EH (cell line): Measurements from ENCODE around the gene DNMT3A.
"Not testable (repeated sequence)": the region's sequence is repeated elsewhere in the genome, so short reads cannot be mapped to it uniquely, and the experiment has no call there.

ENCODE experiments used
- DNase-seq: peaks from one replicate; pipeline ENCODE4 v3.0.0-alpha.2; 2015; ENCODE audit warnings: low read depth

Gene DNMT3A

GRCh38 chr2:25283921-25284320 is 57.8 kb downstream of the DNMT3A start:
- no peak for DNase-seq

DNA sequence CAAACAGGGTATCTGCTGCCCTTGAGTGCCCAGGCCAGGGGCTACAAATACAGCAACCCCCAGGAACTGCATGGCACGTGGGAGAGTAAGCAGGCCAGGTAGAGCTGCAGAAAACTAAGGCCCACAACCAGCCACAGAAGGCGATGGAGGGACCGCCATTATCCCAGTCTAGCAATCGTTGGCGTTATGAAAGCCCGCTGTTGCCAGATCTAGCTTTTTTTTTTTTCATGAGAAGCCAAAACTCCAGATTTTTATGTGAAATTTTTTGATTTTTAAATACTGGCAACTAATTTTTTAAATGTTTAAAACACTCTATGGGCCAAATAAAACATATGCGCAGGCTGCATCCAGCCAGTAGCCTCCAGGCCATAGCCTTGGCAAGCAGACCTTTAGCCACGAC is 59.8 kb downstream of the DNMT3A start:
- no peak for DNase-seq

DNA sequence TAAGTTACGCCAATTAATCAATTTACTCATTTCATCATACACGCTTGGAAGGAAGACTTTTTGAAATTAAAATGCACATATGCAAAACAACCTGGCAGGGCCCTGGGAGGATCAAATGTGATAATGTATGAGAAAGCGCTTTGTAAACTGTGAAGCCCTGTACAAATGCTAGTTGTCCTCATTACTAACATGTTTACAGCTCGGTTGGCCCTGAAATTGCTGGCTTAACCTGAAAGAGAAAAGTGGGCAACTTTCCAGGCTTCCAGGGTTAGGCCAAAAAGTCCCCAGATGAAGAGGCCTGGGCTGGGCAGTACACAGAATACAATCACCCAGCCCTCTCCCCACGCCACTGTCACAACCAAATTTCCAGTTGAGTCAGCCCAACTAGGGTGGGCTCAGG is 60.2 kb downstream of the DNMT3A start:
- no peak for DNase-seq

- no peak for DNase-seq
Measured at GRCh38 chr2:25280051-25280687, 61.6 kb downstream of the DNMT3A start.

DNA sequence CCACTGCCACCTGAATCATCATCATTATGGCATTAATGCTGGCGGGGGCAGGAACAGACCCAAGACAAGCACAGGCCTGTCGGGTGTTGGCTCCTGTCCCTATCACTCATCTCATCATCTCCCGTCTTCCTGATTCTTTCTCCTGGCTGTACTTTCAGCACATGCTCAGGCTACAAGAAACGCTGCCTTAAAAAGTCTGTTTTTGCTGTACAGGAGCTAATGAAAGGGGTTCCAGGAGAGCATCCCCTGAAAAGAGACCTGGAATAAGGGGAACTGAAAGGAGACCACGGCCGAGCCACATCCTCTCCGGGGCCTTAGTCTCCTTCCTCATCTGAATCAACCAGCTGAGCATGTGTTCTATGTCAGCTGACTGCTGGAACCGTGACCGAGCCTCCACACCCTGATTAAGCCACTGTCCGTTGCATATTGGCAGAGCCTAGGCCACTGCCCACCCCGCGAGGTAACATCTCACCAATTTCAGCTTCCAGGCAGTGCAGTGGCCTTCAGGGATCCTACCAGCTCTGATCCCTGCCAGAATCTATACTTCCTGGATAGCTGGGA is 62.6 kb downstream of the DNMT3A start:
- no peak for DNase-seq

DNA sequence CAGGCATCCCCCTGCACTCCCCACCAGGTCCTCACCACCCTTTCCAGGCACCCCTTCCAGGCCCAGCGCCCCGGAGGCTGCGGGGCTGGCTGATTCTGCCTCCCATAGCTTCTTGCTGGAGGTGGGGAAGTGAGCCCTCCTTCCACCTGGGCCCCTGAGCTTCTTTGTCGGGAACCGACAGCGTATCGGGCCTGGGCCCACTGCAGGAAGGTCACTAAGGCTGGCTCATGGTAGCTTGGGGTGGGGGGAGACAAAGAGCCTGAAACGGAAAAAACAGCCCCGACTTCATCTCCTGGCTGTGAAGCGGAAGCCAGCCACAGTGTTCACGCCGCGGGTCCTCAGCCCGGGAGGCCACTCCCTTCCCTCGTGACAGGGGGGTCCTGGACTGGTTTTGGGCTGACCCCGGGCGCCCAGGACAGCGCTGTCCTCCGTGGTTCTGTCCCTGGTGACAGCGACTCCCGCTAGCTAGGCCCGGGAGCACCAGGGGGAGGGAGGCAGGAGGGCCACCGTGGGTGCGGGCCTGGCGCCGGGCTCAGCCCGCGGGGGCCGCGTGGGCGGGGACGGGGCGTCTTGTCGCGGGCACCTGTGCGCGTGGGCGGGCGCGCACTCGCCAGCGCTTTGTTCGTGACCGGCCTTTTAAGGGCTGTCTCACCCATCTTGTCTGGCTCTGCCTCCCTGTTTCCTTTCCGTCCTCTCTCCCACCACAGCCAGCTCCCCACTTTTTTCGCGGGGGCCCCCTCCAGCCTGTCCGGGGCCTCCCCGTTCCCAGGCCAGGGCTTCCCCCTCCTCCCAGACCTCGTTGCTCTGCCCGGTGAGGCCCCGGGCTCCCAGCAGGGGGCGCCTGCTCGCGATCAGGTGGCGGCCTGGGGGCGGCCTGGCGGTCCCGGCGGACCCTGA is 64.9 kb downstream of the DNMT3A start:
- peak; percentile 27 for DNase-seq

DNA sequence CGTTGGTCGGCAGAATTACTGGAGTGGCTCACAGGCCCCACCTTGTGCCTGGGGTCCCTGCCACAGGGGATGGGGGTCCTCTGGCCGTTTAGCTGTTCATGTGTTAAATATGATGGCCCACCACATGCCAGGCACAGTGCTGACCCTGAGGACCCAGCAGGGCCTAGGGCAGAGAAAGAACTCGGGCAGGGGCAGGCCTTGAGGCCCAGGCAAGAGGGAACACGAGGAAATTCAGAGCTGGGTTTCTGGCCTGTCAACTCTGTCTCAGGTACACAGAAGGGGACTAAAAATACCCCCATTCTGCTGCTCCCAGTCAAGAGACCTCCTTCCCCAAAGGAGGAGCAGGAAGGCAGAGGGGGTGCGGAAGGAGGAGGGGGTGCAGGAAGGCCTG is 66.2 kb downstream of the DNMT3A start:
- DNase-seq, result no peak

GRCh38 chr2:25274868-25275574 is 66.7 kb downstream of the DNMT3A start:
- peak; percentile 22 for DNase-seq

DNA sequence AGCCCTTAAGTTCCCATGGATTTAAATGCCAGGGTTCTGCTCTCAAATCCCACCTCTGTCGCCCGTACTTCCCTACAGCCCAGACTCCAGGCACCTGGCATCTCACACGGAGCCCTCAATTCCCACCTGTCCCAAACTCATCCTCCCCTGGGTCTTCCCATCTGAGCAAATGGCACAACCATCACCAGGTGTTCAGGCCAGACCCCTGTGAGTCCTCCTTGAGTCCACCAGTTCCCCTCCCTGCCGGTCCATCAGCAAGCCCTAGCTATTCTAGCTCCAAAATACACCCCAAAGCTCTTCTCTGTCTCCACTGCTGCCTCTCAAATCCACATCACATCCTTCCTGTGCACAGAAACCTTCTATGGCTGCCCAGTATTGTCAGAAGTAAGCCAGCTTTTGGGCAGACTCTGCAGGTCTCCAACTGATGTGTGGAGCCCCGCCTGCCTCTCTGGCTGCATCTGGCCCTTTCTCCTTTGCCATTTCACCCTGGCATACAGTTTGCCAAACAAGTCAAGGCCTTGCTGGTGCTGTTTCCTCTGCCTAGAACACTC is 67.7 kb downstream of the DNMT3A start:
- DNase-seq, result no peak

GRCh38 chr2:25272705-25273104 is 69.0 kb downstream of the DNMT3A start:
- not testable (repeated sequence) for DNase-seq

DNA sequence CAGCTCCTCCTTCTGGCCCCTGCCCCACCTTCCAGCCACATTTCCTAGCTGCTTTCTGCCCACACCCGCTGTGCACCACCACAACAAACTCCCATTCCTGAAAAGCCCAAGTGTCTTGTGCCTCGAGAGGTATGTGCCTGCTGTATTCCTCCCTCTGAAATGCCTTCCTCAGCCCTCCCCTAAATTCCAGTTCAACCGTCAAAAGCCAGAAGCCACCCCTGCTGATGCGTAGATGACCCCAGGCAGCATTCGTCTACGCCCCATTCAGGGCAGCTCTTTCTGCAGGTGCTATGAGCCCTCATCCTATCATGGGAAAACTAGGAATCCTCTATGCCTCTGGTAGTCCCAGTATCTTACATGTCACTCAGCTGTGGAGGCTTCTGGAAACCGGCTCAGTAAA is 71.7 kb downstream of the DNMT3A start:
- DNase-seq, result no peak

DNA sequence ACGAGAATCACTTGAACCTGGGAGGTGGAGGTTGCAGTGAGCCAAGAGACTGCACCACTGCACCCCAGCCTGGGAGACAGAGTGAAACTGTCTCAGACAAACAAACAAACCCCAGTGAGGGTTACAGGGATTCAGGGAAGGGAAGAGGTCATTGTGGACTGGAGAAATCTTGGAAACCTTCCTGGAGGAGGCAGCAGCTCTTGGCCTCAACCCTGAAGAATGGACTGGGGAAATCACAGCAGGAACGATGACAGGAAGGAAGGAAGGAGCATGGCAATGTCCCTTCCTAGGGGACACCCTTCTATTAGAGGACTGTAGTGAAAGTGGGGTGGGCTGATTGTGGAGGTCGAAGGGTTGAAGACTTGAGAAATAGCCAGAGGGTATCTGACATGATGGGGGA is 72.5 kb downstream of the DNMT3A start:
- no peak for DNase-seq

DNA sequence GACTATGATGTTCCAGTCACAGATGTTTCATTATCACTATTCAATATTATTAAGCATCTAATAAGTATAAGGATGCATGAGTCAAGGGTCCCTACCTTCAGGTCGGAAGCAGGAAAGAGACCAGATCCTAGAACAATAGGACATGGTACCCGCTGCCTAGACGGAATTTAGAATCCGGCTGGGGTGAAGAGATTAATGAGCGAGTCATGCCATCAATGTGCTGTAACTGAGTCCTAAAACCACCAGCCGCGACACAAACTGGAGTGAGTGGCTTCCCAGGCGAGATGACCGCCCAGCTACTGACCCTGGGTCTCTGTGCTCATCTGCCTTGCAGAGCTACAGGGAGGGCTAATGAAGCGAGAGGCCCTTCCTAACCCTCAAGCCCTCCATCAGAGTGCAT is 73.6 kb downstream of the DNMT3A start:
- DNase-seq, result no peak

GRCh38 chr2:25266399-25266798 is 75.3 kb downstream of the DNMT3A start:
- no peak for DNase-seq

DNA sequence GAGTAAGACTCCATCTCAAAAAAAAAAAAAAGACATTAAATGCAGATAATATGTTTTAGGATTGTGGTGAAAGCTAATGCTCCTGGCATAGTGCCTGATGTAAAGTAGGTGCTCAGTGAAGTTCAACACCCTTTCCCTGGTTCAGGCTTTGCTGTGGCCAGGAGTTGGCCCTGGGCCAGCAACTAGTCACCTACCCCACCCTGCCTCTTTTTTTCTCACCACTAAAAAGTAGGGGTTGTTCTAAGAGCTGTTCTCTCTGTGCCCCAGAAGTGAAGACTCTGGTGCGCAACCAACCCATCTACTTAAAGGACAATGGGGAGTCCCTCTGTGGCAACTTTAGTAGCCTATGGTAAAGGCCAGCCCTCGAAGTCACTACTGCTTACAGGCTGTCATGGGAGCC is 75.9 kb downstream of the DNMT3A start:
- no peak for DNase-seq

GRCh38 chr2:25265001-25265400 is 76.7 kb downstream of the DNMT3A start:
- DNase-seq, result no peak

GRCh38 chr2:25262288-25262687 is 79.4 kb downstream of the DNMT3A start:
- no peak for DNase-seq

GRCh38 chr2:25259737-25260124 is 82.0 kb downstream of the DNMT3A start:
- no peak for DNase-seq

- no peak for DNase-seq
Measured at GRCh38 chr2:25258847-25259736, 82.6 kb downstream of the DNMT3A start.

DNA sequence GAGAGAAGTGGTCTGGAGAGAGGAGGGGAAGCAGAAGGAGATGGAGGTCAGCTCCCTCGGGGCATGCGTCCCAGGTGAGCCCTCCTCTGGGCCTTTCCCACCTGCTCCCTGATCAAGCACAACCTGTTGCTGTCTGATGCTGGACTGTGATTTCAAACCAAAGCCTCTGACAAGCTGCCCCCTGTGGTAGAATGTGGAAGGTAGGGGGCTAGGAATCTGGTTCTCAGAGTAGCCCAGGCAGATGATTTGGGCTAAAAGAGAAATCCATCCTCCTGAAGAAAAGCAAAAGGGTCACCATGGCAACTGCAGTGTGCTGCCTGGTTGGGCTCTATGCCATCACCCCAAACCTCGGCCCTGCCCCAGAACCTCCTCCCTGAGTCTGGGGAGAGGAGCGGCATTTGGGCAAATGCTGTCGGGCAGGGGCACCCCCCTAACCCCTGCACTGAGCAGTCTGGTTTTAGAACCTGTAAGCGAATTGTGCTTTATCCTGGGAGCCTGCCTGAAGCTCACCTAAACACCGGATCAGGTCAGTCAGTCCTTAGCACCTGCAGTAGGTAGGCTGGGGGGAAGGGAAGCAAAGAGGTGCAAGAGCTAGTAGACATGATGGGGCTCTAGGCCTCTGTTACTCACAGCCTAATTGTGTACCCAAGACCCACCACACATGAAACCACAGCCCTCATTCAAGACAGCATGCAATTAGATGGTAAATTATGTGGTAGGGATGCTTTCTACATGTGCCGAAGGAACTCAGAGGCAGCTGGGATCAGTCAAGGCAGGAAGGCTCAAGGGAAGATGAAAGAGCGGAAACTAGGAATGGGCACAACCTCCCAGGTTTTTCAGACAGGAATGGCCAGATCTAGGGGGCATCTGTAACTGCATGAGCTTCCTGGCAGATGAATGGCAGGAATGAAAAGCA is 83.5 kb downstream of the DNMT3A start:
- no peak for DNase-seq
